ENCODE results near the gene YPEL3. TPM values are rescaled to one million over a fixed set of nuclear protein-coding genes. Genes with fewer than 3 reads are reported as not detected.
"Not testable (repeated sequence)": the region's sequence is repeated elsewhere in the genome, so short reads cannot be mapped to it uniquely, and the experiment has no call there.

YPEL3 gene
- total RNA-seq, 2 donors from 2014 or later: 28.3 to 84.8 TPM

GRCh38 chr16:30117768-30118167 lies 21.8 kb upstream of the YPEL3 start:
- Histone ChIP-seq H3K9me3 (no peaks in the 10 kb centered on the region), H3K4me3 (no peak overlapping the region), H3K27me3 (no peaks in the 10 kb centered on the region), H3K4me1 (peaks cover 12% of the 10 kb centered on the region), H3K36me3 (replicated peaks in 1 of 2; ENCODE audit: insufficient read depth in 1 of 2, low read depth in 2 of 2) (peaks cover 0 to 3% of the 10 kb centered on the region in 2 donors), H3K27ac (no peak overlapping the region)
- ATAC-seq: no peak
- intact Hi-C loops (cut with DNase I): loop anchor here (10.0 kb wide), 1 partner anchor 47 kb away; no protein-coding TSS in a partner anchor
- no peak for DNase-seq
- 94 to 95% methylated on average over 5 to 10 of the region's 10 CpGs for WGBS, 2 donors
- no peak for TF ChIP-seq POLR2A (IDR thresholded peaks at IDR 0.05)
- no peak for TF ChIP-seq CTCF (IDR thresholded peaks at IDR 0.05)

GRCh38 chr16:30116291-30117207 lies 20.5 kb upstream of the YPEL3 start:
- Histone ChIP-seq H3K27me3 (no peaks in the 10 kb centered on the region), H3K9me3 (no peaks in the 10 kb centered on the region), H3K27ac (no peak overlapping the region), H3K4me3 (no peak overlapping the region), H3K4me1 (peaks cover under 1% of the 10 kb centered on the region), H3K36me3 (replicated peaks in 1 of 2; ENCODE audit: insufficient read depth in 1 of 2, low read depth in 2 of 2) (peaks cover 0 to 3% of the 10 kb centered on the region in 2 donors)
- WGBS, 2 donors: 85 to 100% methylated on average over 3 to 16 of the region's 16 CpGs
- DNase-seq (no peak), ATAC-seq (no peak)
- no peak for TF ChIP-seq POLR2A (IDR thresholded peaks at IDR 0.05)
- TF ChIP-seq CTCF (IDR thresholded peaks at IDR 0.05): no peak
- intact Hi-C loops (cut with DNase I): loop anchor here (10.0 kb wide), 1 partner anchor 48 kb away; no protein-coding TSS in a partner anchor

GRCh38 chr16:30115238-30115637 lies 19.2 kb upstream of the YPEL3 start:
- no peak overlapping the region for H3K4me3 ChIP-seq
- DNase-seq (peak in 2 of 4 donors; percentile 43 to 69), ATAC-seq (no peak)
- no peaks in the 10 kb centered on the region for H3K27me3 ChIP-seq
- no peaks in the 10 kb centered on the region for H3K4me1 ChIP-seq
- intact Hi-C loops (cut with DNase I): loop anchor here (10.0 kb wide), 1 partner anchor 50 kb away; no protein-coding TSS in a partner anchor
- H3K27ac ChIP-seq: no peak overlapping the region
- TF ChIP-seq POLR2A (IDR thresholded peaks at IDR 0.05) (no peak), CTCF (IDR thresholded peaks at IDR 0.05) (no peak)
- H3K9me3 ChIP-seq: no peaks in the 10 kb centered on the region
- WGBS, 2 donors: 81 to 83% methylated on average over 6 to 7 of the region's 7 CpGs
- peaks cover 0 to 3% of the 10 kb centered on the region in 2 donors for H3K36me3 ChIP-seq (replicated peaks in 1 of 2; ENCODE audit: insufficient read depth in 1 of 2, low read depth in 2 of 2)

GRCh38 chr16:30114833-30115232 lies 18.8 kb upstream of the YPEL3 start:
- H3K36me3 ChIP-seq (replicated peaks in 1 of 2; ENCODE audit: insufficient read depth in 1 of 2, low read depth in 2 of 2); H3K4me1 ChIP-seq; ATAC-seq; H3K4me3 ChIP-seq; H3K27ac ChIP-seq; H3K27me3 ChIP-seq; H3K9me3 ChIP-seq; DNase-seq: not testable (repeated sequence)
- intact Hi-C loops (cut with DNase I): loop anchor here (10.0 kb wide), 1 partner anchor 50 kb away; no protein-coding TSS in a partner anchor
- WGBS, 2 donors: 93 to 94% methylated on average over 7 of the region's 7 CpGs

- 77 to 100% methylated on average over 3 to 10 of the region's 11 CpGs for WGBS, 2 donors
- Histone ChIP-seq H3K9me3 (no peaks in the 10 kb centered on the region), H3K36me3 (replicated peaks in 1 of 2; ENCODE audit: insufficient read depth in 1 of 2, low read depth in 2 of 2) (peaks cover 0 to 3% of the 10 kb centered on the region in 2 donors), H3K4me1 (no peaks in the 10 kb centered on the region), H3K4me3 (no peak overlapping the region), H3K27me3 (no peaks in the 10 kb centered on the region), H3K27ac (no peak overlapping the region)
- TF ChIP-seq POLR2A (IDR thresholded peaks at IDR 0.05): no peak
- intact Hi-C loops (cut with DNase I): loop anchor here (10.0 kb wide), 1 partner anchor 50 kb away; no protein-coding TSS in a partner anchor
- DNase-seq (no peak), ATAC-seq (no peak)
Observed at GRCh38 chr16:30114411-30114810, 18.4 kb upstream of the YPEL3 start.

All from body of pancreas (tissue), 4 donors.